ENCODE measurements around the gene TBCEL. TPM values are rescaled to one million over a fixed set of nuclear protein-coding genes. Genes with fewer than 3 reads are reported as not detected.

Gene TBCEL
- total and polyA plus RNA-seq, 3 donors from 2014 or later = 38.2 to 42.9 (median 42.7) TPM

GRCh38 chr11:121066623-121067022, 42.7 kb downstream of the TBCEL start:
- DNase-seq = no peak
- Histone ChIP-seq H3K27ac (no peak overlapping the region), H3K9me3 (no peaks in the 10 kb centered on the region), H3K27me3 (no peaks in the 10 kb centered on the region), H3K36me3 (ENCODE audit: low read depth, missing control alignments) (no peaks in the 10 kb centered on the region), H3K4me3 (no peak overlapping the region), H3K4me1 (peaks cover 2% of the 10 kb centered on the region)
- TF ChIP-seq POLR2A (IDR thresholded peaks at IDR 0.05) = no peak
- no peak for TF ChIP-seq CTCF (IDR thresholded peaks at IDR 0.05)
- 88 to 91% methylated on average over 3 of the region's 3 CpGs for WGBS, 2 donors
- intact Hi-C loops (cut with DNase I; ENCODE audit: low total_unique reads) = no loop called here

- Histone ChIP-seq H3K27me3 (no peaks in the 10 kb centered on the region), H3K27ac (no peak overlapping the region), H3K4me3 (no peak overlapping the region), H3K9me3 (no peaks in the 10 kb centered on the region), H3K36me3 (ENCODE audit: low read depth, missing control alignments) (no peaks in the 10 kb centered on the region), H3K4me1 (peaks cover 5% of the 10 kb centered on the region)
- 89 to 90% methylated on average over 3 of the region's 3 CpGs for WGBS, 2 donors
- no peak for TF ChIP-seq CTCF (IDR thresholded peaks at IDR 0.05)
- TF ChIP-seq POLR2A (IDR thresholded peaks at IDR 0.05) = no peak
- DNase-seq = no peak
- intact Hi-C loops (cut with DNase I; ENCODE audit: low total_unique reads) = no loop called here
Observed at GRCh38 chr11:121067026-121067425, 43.1 kb downstream of the TBCEL start.

- TF ChIP-seq POLR2A (IDR thresholded peaks at IDR 0.05) = no peak
- no peak for TF ChIP-seq CTCF (IDR thresholded peaks at IDR 0.05)
- intact Hi-C loops (cut with DNase I; ENCODE audit: low total_unique reads) = no loop called here
- H3K9me3 ChIP-seq = no peaks in the 10 kb centered on the region
- no peak overlapping the region for H3K4me3 ChIP-seq
- WGBS, 2 donors = 43 to 78% methylated on average over 2 of the region's 2 CpGs
- DNase-seq = no peak
- H3K36me3 ChIP-seq (ENCODE audit: low read depth, missing control alignments) = no peaks in the 10 kb centered on the region
- no peak overlapping the region for H3K27ac ChIP-seq
- peaks cover 5% of the 10 kb centered on the region for H3K4me1 ChIP-seq
- H3K27me3 ChIP-seq = no peaks in the 10 kb centered on the region
Observed at GRCh38 chr11:121067453-121067852, 43.6 kb downstream of the TBCEL start.

- 70 to 76% methylated on average over 6 of the region's 6 CpGs for WGBS, 2 donors
- peaks cover 5% of the 10 kb centered on the region for H3K4me1 ChIP-seq
- no peak overlapping the region for H3K27ac ChIP-seq
- H3K27me3 ChIP-seq = no peaks in the 10 kb centered on the region
- DNase-seq = no peak
- intact Hi-C loops (cut with DNase I; ENCODE audit: low total_unique reads) = no loop called here
- H3K36me3 ChIP-seq (ENCODE audit: low read depth, missing control alignments) = no peaks in the 10 kb centered on the region
- no peaks in the 10 kb centered on the region for H3K9me3 ChIP-seq
- no peak overlapping the region for H3K4me3 ChIP-seq
- no peak for TF ChIP-seq CTCF (IDR thresholded peaks at IDR 0.05)
- TF ChIP-seq POLR2A (IDR thresholded peaks at IDR 0.05) = no peak
Observed at GRCh38 chr11:121067962-121068647, 44.2 kb downstream of the TBCEL start.

GRCh38 chr11:121068787-121069186, 44.9 kb downstream of the TBCEL start:
- no peak for DNase-seq
- Histone ChIP-seq H3K9me3 (no peaks in the 10 kb centered on the region), H3K4me1 (peaks cover 5% of the 10 kb centered on the region), H3K36me3 (ENCODE audit: low read depth, missing control alignments) (no peaks in the 10 kb centered on the region), H3K4me3 (no peak overlapping the region), H3K27ac (no peak overlapping the region), H3K27me3 (no peaks in the 10 kb centered on the region)
- TF ChIP-seq POLR2A (IDR thresholded peaks at IDR 0.05) (no peak), CTCF (IDR thresholded peaks at IDR 0.05) (no peak)
- 93% methylated on average over 6 of the region's 6 CpGs for WGBS, 2 donors
- intact Hi-C loops (cut with DNase I; ENCODE audit: low total_unique reads) = no loop called here
